GM04504 (cell line): ENCODE measurements around the gene FUS.
"Not testable (repeated sequence)": the region's sequence is repeated elsewhere in the genome, so short reads cannot be mapped to it uniquely, and the experiment has no call there.

ENCODE experiments used
- DNase-seq: peaks from one replicate; pipeline ENCODE4 v3.0.0-alpha.2; 2012; ENCODE audit warnings: low read depth

FUS gene

DNA sequence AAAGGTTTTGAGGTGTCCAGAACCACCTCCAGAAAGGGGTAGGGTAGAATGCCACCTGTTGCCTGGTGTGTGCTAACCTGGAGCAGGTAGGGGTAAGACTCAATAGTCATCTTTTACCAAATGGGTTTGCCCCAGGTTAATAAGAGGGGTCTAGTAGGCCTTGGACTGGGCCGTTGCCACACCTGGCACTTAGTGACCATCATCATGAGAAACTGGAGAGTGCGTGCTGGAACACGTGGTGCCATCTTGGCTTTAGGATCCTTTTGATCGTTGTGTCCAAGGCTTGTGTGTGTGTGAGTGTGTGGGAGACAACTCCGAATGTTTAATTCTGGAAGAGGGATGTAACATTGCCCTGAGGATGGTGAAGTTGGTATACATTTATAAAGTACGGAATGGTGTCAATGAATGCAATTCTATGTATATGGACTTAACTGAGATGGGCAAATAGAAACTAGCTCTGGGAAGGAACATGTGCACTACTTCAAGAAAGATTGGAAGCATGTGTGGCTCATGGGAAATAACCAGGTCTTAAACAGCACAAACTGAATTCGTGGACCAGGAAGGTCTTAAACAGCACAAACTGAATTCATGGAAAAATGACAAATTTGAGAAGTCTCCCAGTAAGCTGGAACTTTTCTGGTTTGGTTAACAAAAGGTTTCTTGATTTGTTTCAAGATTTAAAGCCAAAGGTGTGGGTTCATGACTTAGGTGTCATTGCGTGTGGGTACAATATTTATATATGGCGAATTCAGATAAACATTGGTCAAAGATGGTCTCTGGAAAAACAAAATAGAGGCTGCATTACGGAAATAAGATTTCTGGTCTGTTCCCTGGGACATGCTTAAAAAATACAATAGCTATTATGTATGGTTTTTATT, 7.2 kb downstream of the FUS start:
- DNase-seq: no peak

GRCh38 chr16:31187808-31188189, 7.9 kb downstream of the FUS start:
- DNase-seq: no peak

- no peak for DNase-seq
These were observed 8.8 kb downstream of the FUS start for GRCh38 chr16:31188450-31189411.

DNA sequence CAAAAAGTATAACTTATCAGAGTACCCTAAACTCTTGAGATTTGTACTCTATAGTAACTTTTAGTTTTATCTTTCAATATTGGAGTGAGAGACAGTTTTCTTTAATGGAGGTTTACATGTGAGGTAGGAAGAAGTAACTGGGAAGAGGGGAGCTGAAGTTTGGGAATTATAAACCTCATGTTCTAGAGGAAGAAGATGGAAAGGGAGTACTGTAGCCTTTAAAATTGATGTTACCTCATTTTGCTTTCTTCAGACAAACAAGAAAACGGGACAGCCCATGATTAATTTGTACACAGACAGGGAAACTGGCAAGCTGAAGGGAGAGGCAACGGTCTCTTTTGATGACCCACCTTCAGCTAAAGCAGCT, 9.5 kb downstream of the FUS start:
- DNase-seq: no peak

GRCh38 chr16:31190061-31190460, 10.1 kb downstream of the FUS start:
- DNase-seq: no peak

- DNase-seq: no peak
These were observed 11.0 kb downstream of the FUS start for GRCh38 chr16:31190818-31191444.

DNA sequence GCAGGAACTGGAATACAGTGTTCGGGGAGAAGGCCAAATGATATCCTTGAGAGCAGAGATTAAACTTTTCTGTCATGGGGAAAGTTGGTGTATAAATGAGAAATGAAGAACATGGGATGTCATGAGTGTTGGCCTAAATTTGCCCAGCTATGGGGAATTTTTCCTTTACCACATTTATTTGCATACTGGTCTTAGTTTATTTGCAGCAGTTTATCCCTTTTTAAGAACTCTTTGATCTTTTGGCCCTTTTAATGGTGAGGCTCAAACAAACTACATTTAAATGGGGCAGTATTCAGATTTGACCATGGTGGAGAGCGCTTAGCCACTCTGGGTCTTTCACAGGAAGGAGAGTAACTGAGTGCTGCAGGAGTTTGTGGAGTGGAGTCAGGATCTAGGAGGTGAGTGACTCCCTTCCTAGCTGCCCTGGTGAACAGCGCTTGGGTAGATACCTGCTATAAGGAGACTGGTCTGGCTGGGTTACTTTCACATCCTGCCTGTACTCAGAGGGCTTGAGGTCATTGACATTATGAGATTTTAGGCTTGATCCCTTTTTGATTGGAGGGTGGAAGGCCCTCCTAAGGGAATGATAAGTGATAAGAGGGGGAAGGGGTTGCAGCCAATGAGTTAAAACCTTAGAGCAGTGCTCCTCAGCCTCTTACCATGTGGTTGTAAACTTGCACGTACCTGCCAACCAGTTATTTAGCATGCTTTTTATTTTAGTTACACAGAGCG, 11.9 kb downstream of the FUS start:
- no peak for DNase-seq

DNA sequence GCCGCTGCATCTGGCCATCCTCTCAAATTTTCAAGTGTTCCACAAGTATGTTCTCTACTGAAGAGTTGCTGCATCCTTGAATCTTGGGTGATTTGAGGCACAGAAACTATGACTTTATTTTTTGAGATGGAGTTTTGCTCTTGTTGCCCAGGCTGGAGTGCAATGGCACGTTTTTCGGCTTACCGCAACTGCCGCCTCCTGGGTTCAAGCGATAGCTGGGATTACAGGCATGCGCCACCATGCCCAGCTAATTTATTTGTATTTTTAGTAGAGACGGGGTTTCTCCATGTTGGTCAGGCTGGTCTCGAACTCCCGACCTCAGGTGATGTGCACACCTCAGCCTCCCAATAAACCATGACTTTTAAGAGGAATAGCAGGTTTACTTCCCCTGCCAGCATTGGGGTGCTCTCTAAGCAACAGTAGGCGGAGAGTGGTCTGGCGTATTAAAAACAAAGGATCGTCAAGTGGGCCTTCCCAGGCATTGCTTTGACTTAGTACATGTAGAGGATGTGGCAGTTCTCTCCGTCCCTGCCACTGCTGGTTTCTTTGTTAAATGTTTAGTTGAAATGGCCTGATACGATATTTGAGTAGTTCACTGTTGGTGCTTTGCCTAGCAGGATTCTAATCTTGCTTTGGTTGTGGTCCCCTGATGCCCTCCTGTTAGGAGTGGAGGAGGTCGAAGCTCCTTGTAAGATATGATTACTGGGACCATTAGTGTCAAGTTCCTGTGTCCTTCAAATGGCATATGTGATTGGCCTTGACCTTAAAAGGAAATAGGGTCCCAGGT, 13.1 kb downstream of the FUS start:
- no peak for DNase-seq

GRCh38 chr16:31193874-31194273, 13.9 kb downstream of the FUS start:
- no peak for DNase-seq

DNA sequence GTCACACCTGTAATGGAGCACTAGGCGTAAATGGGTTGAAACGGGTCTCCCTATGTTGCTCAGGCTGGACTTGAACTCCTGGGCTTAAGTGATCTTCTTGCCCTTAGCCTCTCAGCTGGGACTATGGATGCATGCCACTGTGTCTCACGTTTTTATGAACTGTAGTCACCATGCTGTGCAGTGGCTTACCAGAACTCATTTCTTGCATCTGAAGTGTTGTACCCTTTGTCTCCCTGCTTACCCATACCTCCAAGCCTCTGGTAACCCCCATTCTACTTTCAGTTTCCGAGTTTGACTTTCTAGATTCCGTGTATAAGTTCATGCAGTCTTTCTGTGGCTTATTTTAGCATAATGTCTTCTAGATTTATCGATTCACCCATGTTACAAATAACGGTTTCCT, 15.0 kb downstream of the FUS start:
- DNase-seq: no peak

GRCh38 chr16:31195861-31196260, 15.9 kb downstream of the FUS start:
- not testable (repeated sequence) for DNase-seq

DNA sequence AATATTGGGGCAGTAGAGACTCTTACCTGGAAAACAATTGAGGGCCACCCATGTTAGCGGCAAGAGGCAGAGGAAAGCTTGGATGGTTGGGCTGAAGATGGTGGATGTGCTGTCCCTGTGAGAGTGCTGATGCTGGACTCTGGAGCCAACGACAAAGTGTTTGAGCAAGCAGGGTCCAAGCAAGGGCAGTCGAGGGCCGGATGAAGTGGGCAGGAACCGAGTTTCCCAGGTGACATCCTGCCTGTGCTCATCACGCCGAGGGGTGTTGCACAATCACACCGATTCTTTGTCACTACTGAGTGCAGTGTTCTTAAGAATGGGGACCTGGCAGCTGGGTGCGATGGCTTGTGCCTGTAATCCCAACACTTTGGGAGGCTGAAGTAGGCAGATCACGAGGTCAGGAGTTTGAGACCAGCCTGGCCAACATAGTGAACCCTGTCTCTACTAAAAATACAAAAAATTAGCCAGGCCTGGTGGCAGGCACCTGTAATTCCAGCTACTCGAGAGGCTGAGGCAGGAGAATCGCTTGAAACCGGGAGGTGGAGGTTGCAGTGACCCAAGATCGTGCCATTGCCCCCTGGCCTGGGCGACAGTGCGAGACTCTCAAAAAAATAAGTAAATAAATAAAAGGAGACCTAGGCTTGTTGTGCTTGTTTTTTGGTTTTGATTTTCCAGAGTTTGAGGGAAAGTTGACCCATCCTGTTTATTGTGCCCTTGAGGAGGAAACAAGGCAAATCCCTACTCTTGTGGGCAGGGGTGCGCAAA, 16.6 kb downstream of the FUS start:
- DNase-seq: no peak

DNA sequence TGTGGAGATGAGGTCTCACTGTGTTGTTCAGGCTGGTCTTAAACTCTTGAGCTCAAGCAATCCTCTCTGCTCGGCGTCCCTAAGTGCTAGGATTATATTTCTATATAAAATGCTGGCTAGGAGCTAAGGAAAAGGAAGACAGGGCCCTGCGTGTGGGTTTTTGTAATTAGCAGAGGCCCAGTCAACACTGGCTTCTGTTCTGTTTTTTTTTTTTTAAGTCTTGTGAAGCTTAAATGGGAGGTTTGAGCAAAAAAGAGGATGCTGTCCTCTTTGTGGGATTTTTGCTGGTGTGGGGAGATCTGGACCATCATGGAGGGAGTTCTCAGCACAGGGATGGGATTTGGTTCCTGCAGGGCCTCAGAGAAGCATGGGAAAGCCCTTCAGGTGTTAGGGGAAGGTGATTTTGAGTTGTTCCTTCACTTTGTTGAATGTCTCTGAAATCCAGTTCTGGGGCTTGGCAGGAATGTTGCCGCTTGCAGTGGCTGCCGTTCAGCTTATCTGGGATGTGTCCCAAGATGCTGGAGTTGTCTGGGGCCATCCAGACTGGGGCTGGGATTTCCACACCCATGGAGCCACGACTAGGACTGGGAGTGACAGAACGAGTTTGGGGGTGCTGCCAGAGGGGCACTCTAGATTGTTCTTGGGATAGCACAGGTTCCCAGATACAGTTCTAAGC, 18.4 kb downstream of the FUS start:
- no peak for DNase-seq

GRCh38 chr16:31199430-31200041, 19.6 kb downstream of the FUS start:
- DNase-seq: no peak

DNA sequence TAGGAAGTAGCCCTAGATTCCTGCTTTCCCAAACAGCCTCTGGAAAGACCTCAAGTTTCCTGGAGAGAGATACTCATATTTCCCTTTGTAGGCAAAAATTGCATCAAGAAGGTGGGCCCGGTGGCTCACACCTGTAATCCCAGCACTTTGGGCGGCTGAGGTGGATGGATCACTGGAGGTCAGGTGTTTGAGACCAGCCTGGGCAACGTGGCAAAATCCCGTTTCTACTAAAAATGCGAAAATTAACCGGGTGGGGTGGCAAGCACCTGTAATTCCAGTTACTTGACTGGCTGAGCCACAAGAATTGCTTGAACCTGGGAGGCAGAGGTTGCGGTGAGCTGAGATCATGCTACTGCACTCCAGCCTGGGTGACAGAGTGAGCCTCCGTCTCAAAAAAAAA, 20.2 kb downstream of the FUS start:
- DNase-seq: not testable (repeated sequence)

- DNase-seq: no peak
These were observed 21.1 kb downstream of the FUS start for GRCh38 chr16:31200821-31201568.

GRCh38 chr16:31201582-31202413, 21.9 kb downstream of the FUS start:
- no peak for DNase-seq
